Astrocyte of the cerebellum (primary cell): ENCODE data around the gene PRSS53.
"Not testable (repeated sequence)": the region's sequence is repeated elsewhere in the genome, so short reads cannot be mapped to it uniquely, and the experiment has no call there.

Experiments
- DNase-seq: peaks from one replicate; pipeline ENCODE4 v3.0.0-alpha.2; 2011; ENCODE audit warnings: low read depth
- H3K4me3 ChIP-seq: 2 replicates; pipeline ENCODE4 v1.5.1; 2011; ENCODE audit warnings: mild to moderate bottlenecking, low read depth, low read length, moderate library complexity
- in situ Hi-C: cut with HindIII; loops from 2 replicates; pipeline ENCODE4 v1.10.0; 2017; ENCODE audit warnings: low sequenced_read_pairs
- TF ChIP-seq, protein P1 (sequence below): IDR thresholded peaks from 2 replicates; pipeline ENCODE4 v1.5.1; 2012; ENCODE audit warnings: low read length, low read depth, moderate library complexity, mild to moderate bottlenecking; ENCODE audit errors: missing control alignments

PRSS53 gene

DNA sequence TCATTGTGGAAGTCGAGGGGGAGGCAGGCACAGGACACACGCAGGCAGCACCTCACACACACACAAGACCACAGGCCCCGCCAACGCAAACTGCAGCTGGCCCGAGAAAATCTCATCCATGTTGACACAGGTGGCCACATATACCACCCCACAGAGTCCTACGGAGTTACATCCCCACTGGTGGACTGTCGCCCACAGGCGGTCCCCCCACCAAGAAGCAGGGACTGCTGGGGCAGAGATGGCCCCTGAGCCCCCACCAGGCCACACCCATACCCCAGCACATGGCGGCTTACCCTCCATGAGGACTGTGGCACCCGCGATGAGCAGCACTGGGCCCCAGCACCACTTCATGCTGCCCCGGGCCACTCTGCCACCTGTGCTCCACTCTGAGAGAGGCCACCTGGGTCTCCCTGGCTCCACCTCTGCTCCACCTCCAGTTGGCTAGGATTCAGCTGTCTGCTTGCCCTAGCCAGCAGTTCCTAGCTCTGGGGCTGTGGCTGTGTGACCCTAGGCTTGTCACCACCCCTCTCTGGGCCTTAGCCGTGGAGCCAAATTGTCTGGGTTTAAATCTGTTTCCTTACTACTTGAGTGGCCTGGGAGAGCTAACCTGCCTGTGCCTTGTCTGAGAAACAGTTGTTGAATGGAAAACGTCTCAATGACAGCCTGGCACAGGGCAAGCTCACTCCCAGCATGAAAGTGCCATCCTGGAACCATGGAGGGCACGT, at the start of gene PRSS53:
TSS of gene PRSS53 (minus strand) at position 485 of the 725 bp plus-strand sequence. CDS start at position 351, 134 bp downstream.
- no peak for DNase-seq
- TF ChIP-seq, protein P1, sequence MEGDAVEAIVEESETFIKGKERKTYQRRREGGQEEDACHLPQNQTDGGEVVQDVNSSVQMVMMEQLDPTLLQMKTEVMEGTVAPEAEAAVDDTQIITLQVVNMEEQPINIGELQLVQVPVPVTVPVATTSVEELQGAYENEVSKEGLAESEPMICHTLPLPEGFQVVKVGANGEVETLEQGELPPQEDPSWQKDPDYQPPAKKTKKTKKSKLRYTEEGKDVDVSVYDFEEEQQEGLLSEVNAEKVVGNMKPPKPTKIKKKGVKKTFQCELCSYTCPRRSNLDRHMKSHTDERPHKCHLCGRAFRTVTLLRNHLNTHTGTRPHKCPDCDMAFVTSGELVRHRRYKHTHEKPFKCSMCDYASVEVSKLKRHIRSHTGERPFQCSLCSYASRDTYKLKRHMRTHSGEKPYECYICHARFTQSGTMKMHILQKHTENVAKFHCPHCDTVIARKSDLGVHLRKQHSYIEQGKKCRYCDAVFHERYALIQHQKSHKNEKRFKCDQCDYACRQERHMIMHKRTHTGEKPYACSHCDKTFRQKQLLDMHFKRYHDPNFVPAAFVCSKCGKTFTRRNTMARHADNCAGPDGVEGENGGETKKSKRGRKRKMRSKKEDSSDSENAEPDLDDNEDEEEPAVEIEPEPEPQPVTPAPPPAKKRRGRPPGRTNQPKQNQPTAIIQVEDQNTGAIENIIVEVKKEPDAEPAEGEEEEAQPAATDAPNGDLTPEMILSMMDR: no peak
- no peak within 1 kb of the TSS for H3K4me3 ChIP-seq
- in situ Hi-C loops: no loop called here

DNA sequence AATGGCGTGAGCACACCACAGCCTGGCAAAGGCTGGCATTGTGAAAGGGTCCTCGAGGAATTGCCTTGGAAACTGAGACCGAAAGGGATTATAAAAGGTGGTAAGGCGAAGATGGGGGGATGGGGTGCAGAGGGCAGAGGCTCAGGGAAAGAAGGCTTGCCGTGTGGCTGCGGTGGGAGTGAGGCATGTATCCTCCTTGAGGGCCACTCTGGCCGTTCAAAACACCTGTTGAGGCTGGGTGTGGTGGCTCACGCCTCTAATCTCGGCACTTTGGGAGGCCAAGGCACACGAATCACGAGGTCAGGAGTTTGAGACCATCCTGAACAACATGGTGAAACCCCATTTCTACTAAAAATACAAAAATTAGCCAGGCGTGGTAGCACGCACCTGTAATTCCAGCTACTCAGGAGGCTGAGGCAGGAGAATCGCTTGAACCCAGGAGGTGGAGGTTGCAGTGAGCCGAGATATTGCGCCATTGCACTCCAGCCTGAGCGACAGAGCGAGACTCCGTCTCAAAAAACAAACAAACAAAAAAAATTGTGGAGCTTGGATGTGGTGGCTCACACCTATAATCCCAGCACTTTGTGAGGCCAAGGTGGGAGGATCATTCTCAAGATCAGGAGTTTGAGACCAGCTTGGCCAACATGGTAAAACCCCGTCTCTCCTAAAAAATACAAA, 48.2 kb upstream of the PRSS53 start:
- H3K4me3 ChIP-seq, in situ Hi-C loops, DNase-seq: not testable (repeated sequence)

DNA sequence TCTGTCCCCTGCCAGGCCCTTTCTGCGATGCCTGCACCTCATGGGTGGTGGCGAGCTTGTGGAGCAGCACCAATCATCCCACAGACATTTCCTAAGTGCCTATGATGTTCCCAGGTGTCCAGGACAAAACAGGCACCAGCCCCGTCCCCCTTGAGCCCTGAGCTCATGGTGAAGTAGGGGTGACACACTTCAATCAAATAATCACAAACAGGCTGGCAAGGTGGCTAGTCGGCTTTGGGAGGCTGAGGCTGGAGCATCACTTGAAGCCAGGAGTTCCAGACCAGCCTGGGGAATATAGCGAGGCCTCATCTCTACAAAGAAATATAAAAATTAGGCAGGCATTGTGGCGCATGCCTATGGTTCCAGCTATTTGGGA, 47.5 kb upstream of the PRSS53 start:
- H3K4me3 ChIP-seq: no peak overlapping the region
- in situ Hi-C loops: no loop called here
- TF ChIP-seq, protein P1: no peak
- no peak for DNase-seq

DNA sequence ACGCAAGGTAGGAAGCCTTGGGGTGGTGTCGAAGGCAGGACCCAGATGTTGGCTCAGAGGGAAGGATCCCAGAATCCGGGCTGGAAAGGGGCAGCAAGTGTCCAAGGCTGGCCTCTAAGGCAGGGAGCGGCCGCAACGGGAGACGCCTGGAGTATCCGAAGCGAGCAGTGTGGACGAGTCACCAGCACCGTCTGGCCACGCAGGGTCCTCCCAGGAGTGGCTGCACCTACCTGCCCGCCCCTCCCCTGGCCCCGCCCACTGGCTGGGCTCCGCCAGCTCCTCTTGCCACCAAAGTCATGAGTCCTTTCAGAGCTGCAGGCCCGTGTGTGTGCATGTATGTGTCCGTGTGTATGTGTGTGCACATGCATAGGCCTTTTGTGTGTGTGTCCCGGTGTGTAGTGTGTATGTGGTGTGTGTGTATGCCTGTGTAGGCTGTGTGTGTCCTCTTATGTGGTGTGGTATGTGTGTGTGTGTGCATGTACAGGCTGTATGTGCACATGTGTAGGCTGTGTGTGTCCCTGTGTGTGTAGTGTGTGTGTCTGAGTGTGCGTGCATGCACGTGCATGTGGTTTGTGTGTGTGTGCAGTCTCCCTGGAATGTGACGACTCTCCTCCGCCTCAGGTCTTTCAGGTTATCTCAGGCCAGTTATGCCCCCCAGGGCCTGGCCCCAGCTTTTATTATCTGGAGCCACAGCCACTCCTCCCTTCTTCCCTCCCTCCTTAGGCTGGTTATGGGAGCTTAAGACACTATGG, 47.0 kb upstream of the PRSS53 start, which contains the start of gene PRSS8:
TSS of gene PRSS8 (minus strand) at position 193 of the 752 bp plus-strand sequence. CDS start 229 bp downstream, outside the sequence.
- DNase-seq: no peak
- in situ Hi-C loops: no loop called here
- TF ChIP-seq, protein P1: no peak
- no peak within 1 kb of the TSS for H3K4me3 ChIP-seq

DNA sequence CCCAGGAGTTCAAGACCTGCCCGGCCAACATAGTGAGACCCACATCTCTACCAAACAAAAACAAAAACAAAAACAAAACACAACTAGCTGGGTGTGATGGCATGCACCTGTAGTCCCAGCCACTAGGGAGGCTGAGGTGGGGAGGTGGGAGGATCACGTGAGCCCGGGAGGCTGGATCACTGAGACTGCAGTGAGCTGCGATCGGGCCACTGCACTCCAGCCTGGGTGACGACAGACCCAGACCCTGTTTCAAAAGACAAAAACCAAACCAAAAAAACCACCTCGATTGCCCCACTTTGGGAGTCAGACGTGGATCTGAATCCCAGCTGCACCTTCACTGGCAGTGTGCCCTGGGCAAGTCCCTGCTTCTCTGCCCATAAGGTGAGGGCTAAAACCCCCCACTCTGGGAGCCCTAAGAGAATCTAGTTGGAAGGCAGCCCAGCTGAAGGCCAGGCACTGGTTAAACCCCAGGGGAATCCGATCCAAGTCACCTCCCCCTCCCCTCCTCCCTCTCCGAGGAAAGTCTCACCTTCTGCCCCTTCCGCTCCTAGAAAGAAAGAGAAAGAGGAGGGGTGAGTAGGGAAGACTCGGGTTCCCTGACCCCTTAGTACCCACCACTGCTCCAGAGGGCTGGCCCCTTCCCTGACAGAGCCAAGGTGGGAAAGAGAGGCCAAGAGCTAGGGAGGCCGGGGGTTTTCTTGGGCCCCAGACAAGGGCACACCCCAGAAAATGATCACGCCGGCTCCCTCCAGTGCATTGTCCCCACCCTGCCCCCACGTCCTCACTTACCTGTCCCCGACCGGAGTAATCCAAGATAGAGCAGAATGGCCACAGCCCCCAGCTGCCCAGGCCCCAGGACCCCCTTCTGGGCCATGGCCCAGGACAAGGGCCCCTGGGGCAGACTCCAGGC, 46.1 kb upstream of the PRSS53 start:
- H3K4me3 ChIP-seq: no peak overlapping the region
- TF ChIP-seq, protein P1: no peak
- in situ Hi-C loops: no loop called here
- no peak for DNase-seq

DNA sequence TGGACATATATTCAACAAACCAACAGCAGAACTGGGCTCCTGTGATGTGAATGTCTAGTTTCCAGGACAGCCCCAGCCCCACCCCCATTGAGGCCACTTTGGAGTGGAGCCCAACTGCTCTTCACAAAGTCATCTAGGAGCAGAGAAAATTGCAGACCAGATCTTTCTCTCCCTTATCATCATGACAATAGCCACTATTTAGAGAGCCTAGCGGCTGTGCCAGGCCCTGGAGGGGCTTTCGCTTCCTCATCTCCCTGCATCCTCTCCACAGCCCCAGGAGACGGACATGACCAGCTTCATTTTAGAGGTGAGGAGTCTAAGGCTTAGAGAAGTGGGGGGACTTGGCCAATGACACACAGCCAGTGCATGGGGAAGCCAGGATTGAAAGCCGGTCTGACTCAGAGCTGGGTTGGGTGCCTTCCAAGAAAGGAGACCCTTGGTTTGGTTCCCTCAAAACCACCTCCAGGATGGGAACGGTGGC, 45.4 kb upstream of the PRSS53 start:
- no peak overlapping the region for H3K4me3 ChIP-seq
- DNase-seq: no peak
- in situ Hi-C loops: no loop called here
- TF ChIP-seq, protein P1: no peak
